Epithelial cell of esophagus (primary cell): Measurements from ENCODE around the gene FXYD6.

ENCODE experiments used
- DNase-seq: peaks from one replicate; pipeline ENCODE4 v3.0.0; 2010; ENCODE audit warnings: low read depth
- H3K4me3 ChIP-seq: 2 replicates; pipeline ENCODE4 v1.5.1; 2011; ENCODE audit warnings: mild to moderate bottlenecking, low read length, control low read depth
- CTCF ChIP-seq: IDR thresholded peaks from 2 replicates; pipeline ENCODE4 v1.5.1; 2011; ENCODE audit warnings: low read depth, mild to moderate bottlenecking, low read length, control low read depth, inconsistent platforms; ENCODE audit not compliant: insufficient read depth; ENCODE audit errors: missing control alignments

FXYD6 gene

GRCh38 chr11:117796456-117796871 is 80.0 kb downstream of the FXYD6 start:
- no peak for TF ChIP-seq CTCF
- no peak overlapping the region for H3K4me3 ChIP-seq
- DNase-seq = no peak

- no peak for TF ChIP-seq CTCF
- peak; percentile 7 for DNase-seq
- H3K4me3 ChIP-seq = no peak overlapping the region
Observed at GRCh38 chr11:117795638-117796455, 80.6 kb downstream of the FXYD6 start.

- TF ChIP-seq CTCF = no peak
- H3K4me3 ChIP-seq = no peak overlapping the region
- DNase-seq = no peak
Observed at GRCh38 chr11:117794772-117795629, 81.5 kb downstream of the FXYD6 start.

GRCh38 chr11:117794135-117794534 is 82.3 kb downstream of the FXYD6 start:
- no peak for TF ChIP-seq CTCF
- H3K4me3 ChIP-seq = no peak overlapping the region

GRCh38 chr11:117793583-117793982 is 82.9 kb downstream of the FXYD6 start:
- H3K4me3 ChIP-seq = no peak overlapping the region
- DNase-seq = no peak
- no peak for TF ChIP-seq CTCF

More at GRCh38 chr11:117794135-117794534, 82.3 kb downstream of the FXYD6 start:
- DNase-seq = no peak

- TF ChIP-seq CTCF = no peak
- no peak for DNase-seq
- H3K4me3 ChIP-seq = no peak overlapping the region
Observed at GRCh38 chr11:117792992-117793391, 83.5 kb downstream of the FXYD6 start.
